H9 (cell line): Measurements from ENCODE around the gene DGCR8. TPM values are rescaled to one million over a fixed set of nuclear protein-coding genes. Genes with fewer than 3 reads are reported as not detected.

ENCODE experiments used
- DNase-seq: peaks from one replicate; pipeline ENCODE4 v3.0.0-alpha.2; 2017
- H2AFZ ChIP-seq: one replicate; pipeline ENCODE4 v1.6.1; 2013; ENCODE audit warnings: mild to moderate bottlenecking, low read length, control low read depth, moderate library complexity
- H2AK5ac ChIP-seq: 2 replicates; pipeline ENCODE4 v1.6.1; 2013; ENCODE audit warnings: low read length, control low read depth, mixed read lengths; ENCODE audit not compliant: insufficient read length
- H2BK120ac ChIP-seq: one replicate; pipeline ENCODE4 v1.6.1; 2013; ENCODE audit warnings: low read depth, mild to moderate bottlenecking, low read length, control low read depth, inconsistent platforms; ENCODE audit not compliant: poor library complexity, severe bottlenecking
- H2BK12ac ChIP-seq: 2 replicates; pipeline ENCODE4 v1.6.1; 2013; ENCODE audit warnings: low read length, control low read depth, mixed read lengths, low read depth; ENCODE audit not compliant: insufficient read length
- H2BK15ac ChIP-seq: 2 replicates; pipeline ENCODE4 v1.6.1; 2013; ENCODE audit warnings: low read depth, low read length, control low read depth
- H2BK20ac ChIP-seq: one replicate; pipeline ENCODE4 v1.6.1; 2013; ENCODE audit warnings: low read depth, mild to moderate bottlenecking, low read length, control low read depth, inconsistent platforms; ENCODE audit not compliant: poor library complexity, severe bottlenecking
- H2BK5ac ChIP-seq: 2 replicates; pipeline ENCODE4 v1.6.1; 2013; ENCODE audit warnings: low read length, control low read depth, mixed read lengths; ENCODE audit not compliant: insufficient read length
- H3K14ac ChIP-seq: 2 replicates; pipeline ENCODE4 v1.6.1; 2013; ENCODE audit warnings: low read length, control low read depth; ENCODE audit not compliant: insufficient read depth
- H3K18ac ChIP-seq: 2 replicates; pipeline ENCODE4 v1.6.1; 2013; ENCODE audit warnings: low read depth, mild to moderate bottlenecking, mixed read lengths, low read length, control low read depth; ENCODE audit not compliant: insufficient read length
- H3K23ac ChIP-seq: 2 replicates; pipeline ENCODE4 v1.6.1; 2013; ENCODE audit warnings: low read length, control low read depth, mixed read lengths, low read depth; ENCODE audit not compliant: insufficient read length
- H3K23me2 ChIP-seq: 2 replicates; pipeline ENCODE4 v1.6.1; 2013; ENCODE audit warnings: low read depth, mild to moderate bottlenecking, mixed read lengths, low read length, control low read depth; ENCODE audit not compliant: insufficient read length, poor library complexity, severe bottlenecking
- H3K27ac ChIP-seq: 2 replicates; pipeline ENCODE4 v1.5.1; 2013; ENCODE audit warnings: low read length, control low read depth, mixed read lengths, low read depth; ENCODE audit not compliant: insufficient read length
- H3K27me3 ChIP-seq: 2 replicates; pipeline ENCODE4 v1.6.1; 2013; ENCODE audit warnings: low read length, control low read depth, inconsistent platforms; ENCODE audit not compliant: insufficient read depth
- H3K4ac ChIP-seq: 2 replicates; pipeline ENCODE4 v1.6.1; 2013; ENCODE audit warnings: low read depth, mild to moderate bottlenecking, control low read depth, inconsistent platforms, low read length, moderate library complexity
- H3K4me1 ChIP-seq: 2 replicates; pipeline ENCODE4 v1.6.1; 2013; ENCODE audit warnings: low read length, control low read depth, inconsistent platforms; ENCODE audit not compliant: insufficient read depth
- H3K4me2 ChIP-seq: 2 replicates; pipeline ENCODE4 v1.6.1; 2013; ENCODE audit warnings: low read length, control low read depth, mixed read lengths; ENCODE audit not compliant: insufficient read length, insufficient read depth
- H3K56ac ChIP-seq: 2 replicates; pipeline ENCODE4 v1.6.1; 2013; ENCODE audit warnings: low read depth, mild to moderate bottlenecking, mixed read lengths, low read length, control low read depth; ENCODE audit not compliant: insufficient read length
- H3K79me1 ChIP-seq: 2 replicates; pipeline ENCODE4 v1.6.1; 2013; ENCODE audit warnings: low read depth, mild to moderate bottlenecking, moderate library complexity, low read length, control low read depth, inconsistent platforms; ENCODE audit not compliant: insufficient read depth, poor library complexity, severe bottlenecking
- H3K79me2 ChIP-seq: 2 replicates; pipeline ENCODE4 v1.6.1; 2013; ENCODE audit warnings: low read length, control low read depth, inconsistent platforms; ENCODE audit not compliant: insufficient read depth
- H3K9ac ChIP-seq: 2 replicates; pipeline ENCODE4 v1.6.1; 2013; ENCODE audit warnings: low read length, control low read depth, mixed read lengths; ENCODE audit not compliant: insufficient read length; ENCODE audit errors: extremely low read depth
- H3K9me3 ChIP-seq: one replicate; pipeline ENCODE4 v1.6.1; 2013; ENCODE audit warnings: low read depth, low read length, inconsistent platforms; ENCODE audit not compliant: control insufficient read depth
- H3T11ph ChIP-seq: one replicate; pipeline ENCODE4 v1.6.1; 2013; ENCODE audit warnings: mild to moderate bottlenecking, low read length, control low read depth, inconsistent platforms
- H4K20me1 ChIP-seq: one replicate; pipeline ENCODE4 v1.6.1; 2013; ENCODE audit not compliant: control insufficient read depth, insufficient read length, insufficient read depth
- H4K5ac ChIP-seq: 2 replicates; pipeline ENCODE4 v1.6.1; 2013; ENCODE audit warnings: low read depth, mild to moderate bottlenecking, mixed read lengths, low read length, control low read depth; ENCODE audit not compliant: insufficient read length
- H4K8ac ChIP-seq: replicated peaks from 2 replicates; pipeline ENCODE4 v1.6.1; 2013; ENCODE audit warnings: low read length, control low read depth, mixed read lengths, low read depth; ENCODE audit not compliant: insufficient read length
- H4K91ac ChIP-seq: 2 replicates; pipeline ENCODE4 v1.6.1; 2013; ENCODE audit warnings: low read depth, mild to moderate bottlenecking, moderate library complexity, mixed read lengths, low read length, control low read depth; ENCODE audit not compliant: insufficient read length
- H3K27ac Mint-ChIP-seq, 3 experiments: 2 replicates in 2 of 3; 3 replicates in 1 of 3; pipeline ENCODE4 v1.8.0; 2020 to 2021; ENCODE audit warnings: mixed read lengths in 3 of 3, mild to moderate bottlenecking in 1 of 3, moderate library complexity in 1 of 3
- H3K27me3 Mint-ChIP-seq: 2 replicates; pipeline ENCODE4 v1.8.0; 2021; ENCODE audit warnings: low read depth, mild to moderate bottlenecking, moderate library complexity, mixed read lengths
- H3K36me3 Mint-ChIP-seq, 3 experiments: 2 replicates in 2 of 3; 3 replicates in 1 of 3; pipeline ENCODE4 v1.8.0; 2020 to 2021; ENCODE audit warnings: low read depth in 3 of 3, mixed read lengths in 3 of 3; ENCODE audit not compliant: insufficient read depth in 1 of 3
- H3K4me1 Mint-ChIP-seq, 2 experiments: 2 replicates each; pipeline ENCODE4 v1.8.0; 2020; ENCODE audit warnings: mixed read lengths in 2 of 2
- H3K4me3 Mint-ChIP-seq, 2 experiments: 2 replicates in 1 of 2; 3 replicates in 1 of 2; pipeline ENCODE4 v1.8.0; 2020 to 2021; ENCODE audit warnings: mild to moderate bottlenecking in 2 of 2, mixed read lengths in 2 of 2, moderate library complexity in 1 of 2
- H3K9me3 Mint-ChIP-seq, 2 experiments: 2 replicates in 1 of 2; 3 replicates in 1 of 2; pipeline ENCODE4 v1.8.0; 2020; ENCODE audit warnings: mild to moderate bottlenecking in 2 of 2, mixed read lengths in 2 of 2, moderate library complexity in 1 of 2
- WGBS: extraction: QIAGEN DNeasy Blood & Tissue Kit; methylation state at CpG from one replicate; pipeline ENCODE4 v1.1.7; 2013; ENCODE audit warnings: missing lambda C conversion rate, low lambda C conversion rate, mixed read lengths; ENCODE audit not compliant: insufficient read length; ENCODE audit errors: extremely low coverage; 5-methylcytosine and 5-hydroxymethylcytosine counted together
- total RNA-seq: library from RNA; stranded (reverse); gene quantifications from 2 replicates; pipeline ENCODE4 v1.2.1, GENCODE V29; 2021
- TF ChIP-seq, protein P1 (sequence below): fragments of 200-600 bp; sonication (generic); conservative IDR thresholded peaks from 3 replicates; pipeline ENCODE4 v1.8.0; 2021; ENCODE audit warnings: antibody characterized with exemption, mild to moderate bottlenecking

DGCR8 gene
- total RNA-seq, 1 experiment from 2014 or later: 74.5 TPM

DNA sequence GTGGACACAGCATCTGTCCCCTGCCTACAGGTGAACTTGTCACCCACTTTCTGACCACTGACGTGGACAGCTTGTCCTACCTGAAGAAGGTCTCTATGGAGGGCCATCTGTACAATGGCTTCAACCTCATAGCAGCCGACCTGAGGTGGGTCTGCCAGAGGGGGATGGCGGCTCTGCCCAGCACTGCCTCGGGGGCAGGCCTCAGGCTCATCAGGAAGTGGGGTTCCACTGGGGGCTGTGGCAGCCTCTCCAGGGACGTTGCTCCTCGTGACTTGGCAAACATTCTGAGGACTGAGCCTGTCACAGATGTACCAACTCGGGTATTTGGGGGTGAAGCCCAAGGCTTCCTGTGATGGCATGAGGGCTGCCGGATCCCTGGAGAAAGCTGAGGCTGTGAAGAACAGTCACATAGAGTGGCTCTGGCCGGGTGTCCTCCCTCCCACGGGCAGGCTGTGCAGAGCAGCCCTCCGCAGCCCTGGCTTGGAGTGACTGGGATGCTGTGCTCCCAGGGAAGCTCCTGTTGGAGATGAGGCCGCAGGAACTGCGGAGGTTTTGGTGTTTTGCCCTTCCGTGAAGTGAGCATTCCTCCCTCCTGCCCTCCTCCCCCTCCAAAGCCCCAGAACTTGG is 26.5 kb upstream of the DGCR8 start:
- Histone ChIP-seq H2BK5ac (no peak overlapping the region), H3K23ac (no peak overlapping the region), H3K79me1 (no peaks in the 10 kb centered on the region), H4K8ac (no peak overlapping the region), H4K91ac (no peak overlapping the region), H2AK5ac (no peak overlapping the region), H4K5ac (no peak overlapping the region), H3K14ac (no peak overlapping the region), H3K56ac (no peak overlapping the region), H3K9ac (no peak overlapping the region), H2BK20ac (no peak overlapping the region), H3K4me2 (no peak overlapping the region), H4K20me1 (no peaks in the 10 kb centered on the region), H3K27me3 (no peaks in the 10 kb centered on the region), H3K18ac (no peak overlapping the region), H3K4me1 (no peaks in the 10 kb centered on the region), H2AFZ (no peak overlapping the region), H2BK120ac (no peak overlapping the region), H3K9me3 (no peaks in the 10 kb centered on the region), H2BK15ac (no peak overlapping the region), H3K23me2 (no peaks in the 10 kb centered on the region), H3K4ac (no peak overlapping the region), H2BK12ac (no peak overlapping the region), H3K79me2 (no peaks in the 10 kb centered on the region), H3T11ph (no peak overlapping the region), H3K27ac (no peak overlapping the region)
- TF ChIP-seq, protein P1, sequence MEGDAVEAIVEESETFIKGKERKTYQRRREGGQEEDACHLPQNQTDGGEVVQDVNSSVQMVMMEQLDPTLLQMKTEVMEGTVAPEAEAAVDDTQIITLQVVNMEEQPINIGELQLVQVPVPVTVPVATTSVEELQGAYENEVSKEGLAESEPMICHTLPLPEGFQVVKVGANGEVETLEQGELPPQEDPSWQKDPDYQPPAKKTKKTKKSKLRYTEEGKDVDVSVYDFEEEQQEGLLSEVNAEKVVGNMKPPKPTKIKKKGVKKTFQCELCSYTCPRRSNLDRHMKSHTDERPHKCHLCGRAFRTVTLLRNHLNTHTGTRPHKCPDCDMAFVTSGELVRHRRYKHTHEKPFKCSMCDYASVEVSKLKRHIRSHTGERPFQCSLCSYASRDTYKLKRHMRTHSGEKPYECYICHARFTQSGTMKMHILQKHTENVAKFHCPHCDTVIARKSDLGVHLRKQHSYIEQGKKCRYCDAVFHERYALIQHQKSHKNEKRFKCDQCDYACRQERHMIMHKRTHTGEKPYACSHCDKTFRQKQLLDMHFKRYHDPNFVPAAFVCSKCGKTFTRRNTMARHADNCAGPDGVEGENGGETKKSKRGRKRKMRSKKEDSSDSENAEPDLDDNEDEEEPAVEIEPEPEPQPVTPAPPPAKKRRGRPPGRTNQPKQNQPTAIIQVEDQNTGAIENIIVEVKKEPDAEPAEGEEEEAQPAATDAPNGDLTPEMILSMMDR: no peak
- DNase-seq: no peak
- Mint-ChIP-seq H3K36me3 (peaks cover 6 to 18% (median 8%) of the 10 kb centered on the region in 3 experiments), H3K27me3 (no peaks in the 10 kb centered on the region), H3K4me3 (no peak overlapping the region), H3K4me1 (no peaks in the 10 kb centered on the region), H3K27ac (no peak overlapping the region), H3K9me3 (peaks cover 5 to 6% of the 10 kb centered on the region in 2 experiments; a peak in 3 of 5 replicates)
- WGBS: no CpG with 5 or more reads among the region's 14 CpGs
